Spleen (tissue), 7 donors: Measurements from ENCODE around the gene FAM171A2.

Experiments
- POLR2A ChIP-seq, 3 donors: fragments of 450-650 bp; IDR thresholded peaks; one replicate each; pipeline ENCODE4 v1.5.1; 2017; ENCODE audit warnings: antibody characterized with exemption in 3 of 3, mild to moderate bottlenecking in 1 of 3
- POLR2AphosphoS5 ChIP-seq, 3 donors: sonication (generic); formaldehyde crosslinking; IDR thresholded peaks; one replicate each; pipeline ENCODE4 v1.5.1; 2017; ENCODE audit warnings: antibody characterized with exemption in 3 of 3
- TF ChIP-seq, protein P1 (sequence below), 11 experiments: fragments of 200-600 bp in 7 of 11; fragments of 450-650 bp in 4 of 11; sonication (generic) in 4 of 11; IDR thresholded peaks in 8 of 11; conservative IDR thresholded peaks in 3 of 11; 1 replicate in 7 of 11; 2 replicates in 4 of 11; pipeline versions ENCODE4 v1.4.0 to v1.8.0; 2016 to 2021; ENCODE audit warnings: antibody characterized with exemption in 11 of 11, inconsistent platforms in 4 of 11, mild to moderate bottlenecking in 1 of 11
- donor health status: DM: no; HTN: no; CAD: no; lungs with moderate emphysema.
- donor health status: DM: no; HTN: no; CAD: no.
- donor health status: DM: no; HTN: no; CAD: no.

DNA sequence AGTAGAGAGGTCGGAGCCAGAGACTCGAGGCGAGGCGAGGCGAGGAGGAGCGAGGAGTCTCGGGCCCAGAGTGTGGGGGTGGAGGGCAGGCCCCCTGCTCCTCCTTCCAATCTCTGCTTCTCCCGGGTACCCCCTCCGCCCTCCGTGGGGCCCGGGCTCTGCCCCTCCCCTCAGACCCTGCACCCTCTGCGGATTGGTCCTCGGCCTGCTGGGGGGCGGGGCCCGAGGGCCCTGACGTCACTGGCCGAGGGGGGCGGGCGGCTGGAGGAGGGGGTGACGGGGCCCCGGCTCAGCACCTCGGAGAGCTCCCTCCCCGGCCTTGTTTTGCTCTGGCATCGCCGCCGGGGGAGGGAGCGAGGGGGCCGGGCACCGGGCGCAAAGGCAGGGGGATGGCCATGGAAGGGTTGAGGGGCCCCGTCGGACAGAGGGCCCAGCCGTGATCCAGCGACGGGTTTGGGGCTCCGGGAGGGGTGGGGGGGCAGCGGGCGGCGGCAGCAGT, 55.3 kb downstream of the FAM171A2 start, which contains the start of gene RUNDC3A:
- TF ChIP-seq, protein P1, sequence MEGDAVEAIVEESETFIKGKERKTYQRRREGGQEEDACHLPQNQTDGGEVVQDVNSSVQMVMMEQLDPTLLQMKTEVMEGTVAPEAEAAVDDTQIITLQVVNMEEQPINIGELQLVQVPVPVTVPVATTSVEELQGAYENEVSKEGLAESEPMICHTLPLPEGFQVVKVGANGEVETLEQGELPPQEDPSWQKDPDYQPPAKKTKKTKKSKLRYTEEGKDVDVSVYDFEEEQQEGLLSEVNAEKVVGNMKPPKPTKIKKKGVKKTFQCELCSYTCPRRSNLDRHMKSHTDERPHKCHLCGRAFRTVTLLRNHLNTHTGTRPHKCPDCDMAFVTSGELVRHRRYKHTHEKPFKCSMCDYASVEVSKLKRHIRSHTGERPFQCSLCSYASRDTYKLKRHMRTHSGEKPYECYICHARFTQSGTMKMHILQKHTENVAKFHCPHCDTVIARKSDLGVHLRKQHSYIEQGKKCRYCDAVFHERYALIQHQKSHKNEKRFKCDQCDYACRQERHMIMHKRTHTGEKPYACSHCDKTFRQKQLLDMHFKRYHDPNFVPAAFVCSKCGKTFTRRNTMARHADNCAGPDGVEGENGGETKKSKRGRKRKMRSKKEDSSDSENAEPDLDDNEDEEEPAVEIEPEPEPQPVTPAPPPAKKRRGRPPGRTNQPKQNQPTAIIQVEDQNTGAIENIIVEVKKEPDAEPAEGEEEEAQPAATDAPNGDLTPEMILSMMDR (IDR thresholded peaks at IDR 0.05 in 8 of 11, conservative IDR thresholded peaks at IDR 0.05 in 3 of 11): peak in 1 of 11 experiments; percentile 15
- TF ChIP-seq POLR2A (IDR thresholded peaks at IDR 0.05) (no peak), POLR2AphosphoS5 (IDR thresholded peaks at IDR 0.05) (peak in 2 of 3 donors; percentile 45 to 56)
